Activated CD4-positive, alpha-beta T cell treated with anti-CD3 and anti-CD28 coated beads, Interleukin-2, Interleukin-4, amounts not matched to agents 100 ng/mL and 50 ng/mL, durations not matched to agents 16 hours and 8 hours (primary cell): ENCODE results near the gene ATF4.
A peak's percentile ranks its signal among the peaks of the same experiment; 100 is the strongest.
"Not testable (repeated sequence)": the region's sequence is repeated elsewhere in the genome, so short reads cannot be mapped to it uniquely, and the experiment has no call there.

Experiments used
- DNase-seq: peaks from one replicate; pipeline ENCODE4 v3.0.0-alpha.2; 2020; ENCODE audit warnings: low spot score

Gene ATF4

DNA sequence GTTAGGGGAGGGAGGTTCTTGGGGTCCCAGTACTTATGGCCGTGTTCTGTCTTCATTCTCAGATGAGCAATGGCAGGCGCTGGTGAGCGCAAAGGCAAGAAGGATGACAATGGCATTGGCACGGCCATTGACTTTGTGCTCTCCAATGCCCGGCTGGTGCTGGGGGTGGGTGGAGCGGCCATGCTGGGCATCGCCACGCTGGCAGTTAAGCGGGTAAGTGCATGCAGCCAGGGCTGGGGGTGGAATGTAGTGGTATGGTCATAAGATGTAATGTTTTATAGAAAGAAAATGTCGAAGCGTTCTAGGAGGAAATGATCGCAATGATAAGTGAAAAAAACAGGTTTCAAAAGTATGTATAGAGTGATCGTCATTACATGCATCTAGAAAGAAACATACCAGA is 9.1 kb upstream of the ATF4 start:
- no peak for DNase-seq

DNA sequence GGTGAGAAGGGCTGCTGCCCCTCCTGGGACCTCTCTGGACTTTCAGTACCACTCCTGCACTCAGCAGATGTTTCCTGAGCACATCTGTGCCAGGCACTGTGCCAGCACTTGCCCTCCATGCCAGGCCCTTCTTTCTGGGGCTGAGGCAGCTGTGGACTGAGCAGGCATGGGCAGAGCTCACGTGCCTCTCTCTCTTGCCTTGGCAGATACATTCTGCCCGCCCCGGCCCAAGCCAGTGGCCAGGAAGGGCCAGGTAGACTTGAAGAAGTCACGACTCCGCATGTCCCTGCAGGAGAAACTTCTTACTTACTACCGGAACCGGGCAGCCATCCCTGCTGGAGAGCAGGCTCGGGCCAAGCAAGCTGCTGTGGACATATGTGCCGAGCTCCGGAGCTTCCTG is 8.3 kb upstream of the ATF4 start:
- no peak for DNase-seq

- no peak for DNase-seq
Observed at GRCh38 chr22:39513791-39514190, 6.6 kb upstream of the ATF4 start.

DNA sequence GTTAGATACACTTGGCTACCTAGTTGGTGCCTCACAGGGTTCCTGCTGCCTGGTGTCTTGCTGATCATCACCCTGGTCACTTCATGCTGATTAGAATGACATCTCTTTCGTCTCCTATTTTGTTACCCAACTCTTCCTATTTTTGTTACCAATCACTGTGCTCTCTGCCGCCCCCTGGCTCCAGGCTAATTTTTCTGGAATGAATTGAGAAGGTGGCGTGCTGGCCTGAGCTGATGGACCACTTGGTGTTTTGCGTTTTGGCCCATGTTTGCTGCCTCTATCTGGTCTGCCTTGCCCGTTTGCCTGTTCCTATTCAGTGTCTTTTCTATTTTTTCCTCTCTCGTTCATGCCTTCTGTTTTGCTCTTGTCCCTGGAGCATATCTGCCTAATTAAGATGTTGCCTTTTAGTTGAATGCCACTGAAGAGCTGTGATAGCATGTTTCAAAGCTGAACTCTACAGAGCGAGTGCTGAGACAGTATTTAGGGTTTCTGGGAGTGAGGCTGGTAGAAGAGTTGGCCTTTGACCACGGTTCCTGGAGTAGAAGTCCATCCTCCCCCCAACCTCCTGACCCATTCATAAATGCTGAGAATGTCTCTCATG is 5.9 kb upstream of the ATF4 start:
- DNase-seq = no peak

DNA sequence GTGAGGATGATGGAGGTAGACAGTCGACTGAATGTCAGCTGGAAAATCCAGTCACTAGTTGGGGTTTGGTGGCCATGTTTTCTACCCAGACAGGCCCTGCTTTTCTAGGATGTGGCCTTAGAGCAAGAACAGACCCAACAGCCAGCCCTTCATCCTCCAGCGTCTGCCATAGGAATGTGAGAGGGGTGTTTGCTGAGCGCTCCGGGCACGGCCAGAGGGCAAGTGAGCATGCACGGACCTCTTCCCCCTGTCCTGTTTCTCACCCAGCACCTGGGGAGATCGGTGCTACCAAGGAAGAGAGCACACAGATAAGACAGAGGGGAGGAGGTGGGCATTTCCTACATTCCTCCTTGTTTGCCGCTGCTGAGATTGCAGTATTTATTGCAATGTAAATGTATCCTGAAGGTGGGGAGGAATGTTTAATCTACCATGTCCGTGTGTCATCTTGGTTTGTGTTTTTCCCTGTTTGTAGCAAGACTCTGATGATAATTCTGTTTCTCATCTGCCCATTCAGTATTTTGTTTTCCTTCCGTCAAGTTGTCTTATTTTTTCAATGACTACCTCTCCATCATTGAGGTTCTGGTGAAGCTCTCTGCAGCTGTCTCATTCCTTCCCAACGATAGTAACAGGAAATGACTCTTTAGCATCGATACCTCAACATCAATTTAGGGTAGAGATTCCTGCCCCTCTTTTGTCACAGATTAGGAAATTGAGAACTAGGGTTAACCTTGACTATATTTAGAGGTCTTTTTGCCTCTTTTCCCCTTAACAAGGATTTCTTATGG is 4.9 kb upstream of the ATF4 start:
- DNase-seq = no peak

GRCh38 chr22:39517470-39517869 is 2.9 kb upstream of the ATF4 start:
- DNase-seq = no peak

GRCh38 chr22:39518144-39518786 is 2.1 kb upstream of the ATF4 start:
- DNase-seq = no peak

DNA sequence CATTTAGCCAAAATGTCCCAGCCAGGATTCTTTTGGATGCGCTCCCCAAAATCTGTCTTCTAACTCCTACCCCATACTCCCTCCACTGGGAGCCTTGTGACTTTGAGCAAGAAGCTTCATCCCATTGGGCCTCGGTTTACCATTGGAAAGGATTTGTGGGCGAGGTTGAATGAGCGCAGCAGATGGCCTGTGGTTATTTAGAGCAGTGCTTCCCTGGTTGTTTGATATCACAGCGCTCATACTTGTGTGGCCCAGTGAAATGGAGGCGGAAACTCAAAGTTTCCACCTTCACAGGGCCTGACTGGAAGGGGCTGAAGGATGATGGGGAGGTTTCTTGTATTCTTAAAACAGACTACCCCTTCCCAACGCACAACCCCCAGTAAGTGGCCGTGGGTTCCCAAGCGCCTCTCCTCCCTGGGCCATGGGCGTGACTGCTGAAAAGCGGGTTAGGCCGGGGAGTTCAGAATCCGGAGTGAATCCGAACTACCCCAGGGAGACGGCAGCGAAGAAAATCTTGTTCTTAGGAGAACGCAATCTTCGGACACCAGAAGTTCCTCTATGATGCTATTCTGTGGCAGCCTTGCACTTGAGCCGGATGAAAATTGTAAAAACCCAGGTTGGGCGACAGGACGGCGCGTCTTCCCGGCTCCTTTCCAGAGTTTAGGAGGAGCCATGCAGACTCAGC is 1.2 kb upstream of the ATF4 start:
- no peak for DNase-seq

DNA sequence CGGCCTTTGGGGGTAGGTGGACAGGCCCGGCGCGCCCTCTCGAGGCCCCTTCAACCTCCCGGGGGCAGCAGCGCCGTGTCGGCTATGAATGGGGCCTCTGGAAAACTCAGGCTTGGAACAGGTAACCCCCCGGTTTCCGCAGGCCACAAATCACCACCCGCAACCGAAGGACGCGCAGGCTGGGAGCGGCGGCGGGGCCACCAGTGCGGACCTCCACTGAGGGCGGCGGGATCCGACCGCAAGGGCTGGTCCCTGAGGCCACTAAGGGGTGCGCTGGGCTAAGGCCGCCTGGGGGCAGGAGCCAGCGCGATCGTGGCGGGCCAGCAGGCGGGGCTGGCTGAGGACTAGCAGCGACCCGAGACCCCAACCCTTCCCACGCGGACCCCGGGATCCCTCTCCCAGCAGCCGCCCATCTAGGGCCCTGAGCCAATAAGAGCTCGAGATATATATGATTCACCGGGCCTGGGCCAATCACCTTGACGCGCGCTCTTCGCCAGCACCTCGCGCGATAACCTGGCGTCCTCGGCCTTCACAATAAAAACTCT is 609 bp upstream of the ATF4 start:
- peak; percentile 98 for DNase-seq

DNA sequence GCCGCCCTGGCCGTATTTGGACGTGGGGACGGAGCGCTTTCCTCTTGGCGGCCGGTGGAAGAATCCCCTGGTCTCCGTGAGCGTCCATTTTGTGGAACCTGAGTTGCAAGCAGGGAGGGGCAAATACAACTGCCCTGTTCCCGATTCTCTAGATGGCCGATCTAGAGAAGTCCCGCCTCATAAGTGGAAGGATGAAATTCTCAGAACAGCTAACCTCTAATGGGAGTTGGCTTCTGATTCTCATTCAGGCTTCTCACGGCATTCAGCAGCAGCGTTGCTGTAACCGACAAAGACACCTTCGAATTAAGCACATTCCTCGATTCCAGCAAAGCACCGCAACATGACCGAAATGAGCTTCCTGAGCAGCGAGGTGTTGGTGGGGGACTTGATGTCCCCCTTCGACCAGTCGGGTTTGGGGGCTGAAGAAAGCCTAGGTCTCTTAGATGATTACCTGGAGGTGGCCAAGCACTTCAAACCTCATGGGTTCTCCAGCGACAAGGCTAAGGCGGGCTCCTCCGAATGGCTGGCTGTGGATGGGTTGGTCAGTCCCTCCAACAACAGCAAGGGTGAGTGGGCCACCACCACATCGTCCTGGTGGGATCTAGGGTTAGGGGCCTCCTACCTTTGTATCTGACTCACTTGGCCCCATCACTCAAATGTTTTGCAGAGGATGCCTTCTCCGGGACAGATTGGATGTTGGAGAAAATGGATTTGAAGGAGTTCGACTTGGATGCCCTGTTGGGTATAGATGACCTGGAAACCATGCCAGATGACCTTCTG is 934 bp downstream of the ATF4 start:
- DNase-seq = not testable (repeated sequence)

DNA sequence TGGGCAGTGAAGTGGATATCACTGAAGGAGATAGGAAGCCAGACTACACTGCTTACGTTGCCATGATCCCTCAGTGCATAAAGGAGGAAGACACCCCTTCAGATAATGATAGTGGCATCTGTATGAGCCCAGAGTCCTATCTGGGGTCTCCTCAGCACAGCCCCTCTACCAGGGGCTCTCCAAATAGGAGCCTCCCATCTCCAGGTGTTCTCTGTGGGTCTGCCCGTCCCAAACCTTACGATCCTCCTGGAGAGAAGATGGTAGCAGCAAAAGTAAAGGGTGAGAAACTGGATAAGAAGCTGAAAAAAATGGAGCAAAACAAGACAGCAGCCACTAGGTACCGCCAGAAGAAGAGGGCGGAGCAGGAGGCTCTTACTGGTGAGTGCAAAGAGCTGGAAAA is 1.7 kb downstream of the ATF4 start:
- DNase-seq = not testable (repeated sequence)

GRCh38 chr22:39522567-39523300 is 2.4 kb downstream of the ATF4 start:
- DNase-seq = no peak

GRCh38 chr22:39524089-39524752 is 3.9 kb downstream of the ATF4 start:
- no peak for DNase-seq

- no peak for DNase-seq
Observed at GRCh38 chr22:39524753-39525657, 4.6 kb downstream of the ATF4 start.

DNA sequence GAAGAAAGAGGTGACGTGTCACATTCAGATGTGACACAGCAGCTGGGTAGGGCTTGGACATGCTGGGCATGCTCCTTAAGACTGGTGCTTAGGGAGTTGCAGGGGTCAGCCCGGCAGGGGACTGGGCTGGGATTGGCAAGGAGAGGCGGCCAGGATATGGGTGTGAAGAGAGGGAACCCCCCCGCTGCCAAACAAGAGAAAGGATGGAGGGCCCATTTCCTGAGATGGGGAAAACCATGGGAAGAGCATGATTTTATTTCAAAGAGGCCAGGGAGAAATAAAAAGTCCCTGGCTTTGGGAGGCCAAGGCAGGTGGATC is 5.3 kb downstream of the ATF4 start:
- no peak for DNase-seq

DNA sequence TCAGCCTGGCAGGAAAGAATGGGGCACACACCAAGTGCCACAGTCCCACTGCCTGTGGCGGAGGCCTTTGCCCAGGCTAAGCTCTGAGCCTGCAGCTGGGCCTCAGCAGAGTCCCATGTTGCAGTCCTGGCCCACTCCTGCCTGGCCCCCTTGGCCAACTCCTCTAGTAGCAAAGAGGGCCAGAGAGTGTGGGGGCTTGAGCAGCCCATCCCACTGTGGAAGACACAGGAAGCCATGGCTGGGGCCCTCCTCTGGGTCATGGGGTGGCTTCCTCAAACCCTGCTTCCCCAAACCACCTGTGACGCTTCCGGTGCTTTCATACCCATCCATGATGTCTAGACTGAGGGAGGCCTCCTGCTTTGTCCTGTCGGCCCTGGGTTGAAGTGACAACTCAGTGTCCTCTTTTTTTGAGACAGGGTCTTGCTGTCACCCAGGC is 6.4 kb downstream of the ATF4 start:
- DNase-seq = no peak

- no peak for DNase-seq
Observed at GRCh38 chr22:39527481-39527961, 7.2 kb downstream of the ATF4 start.

DNA sequence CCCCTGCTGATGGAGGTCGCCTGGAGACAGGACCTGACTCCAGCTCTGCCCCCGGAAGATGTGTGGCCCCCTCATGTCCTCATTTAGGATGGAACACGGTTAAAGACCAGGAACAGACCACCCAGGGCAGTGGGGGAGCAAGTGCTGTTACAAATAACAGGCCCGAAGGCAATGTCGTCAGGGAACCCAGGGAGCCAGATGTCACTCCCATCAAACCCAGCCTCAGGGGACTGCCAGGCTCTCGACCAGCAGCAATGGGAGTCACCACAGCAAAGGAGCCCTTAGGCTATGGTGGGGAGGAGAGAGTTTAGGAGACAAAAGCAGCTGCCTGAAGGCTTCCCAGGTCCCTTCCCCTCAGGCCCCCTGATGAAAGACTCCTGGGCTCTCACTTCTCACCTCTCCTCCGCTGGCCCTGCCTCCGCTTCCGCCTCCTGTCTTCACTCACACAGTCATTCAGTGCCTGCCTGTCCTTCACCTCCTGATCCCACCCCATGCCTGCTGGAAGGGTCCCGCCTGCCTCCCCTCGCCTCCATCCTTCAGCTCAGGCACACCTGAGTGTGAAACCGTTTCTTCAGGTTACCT is 7.8 kb downstream of the ATF4 start:
- DNase-seq = no peak
